HFF-Myc (cell line): ENCODE results near the gene SLC22A5.

Experiments used
- DNase-seq: peaks from one replicate; pipeline ENCODE4 v3.0.0-alpha.2; 2011; ENCODE audit warnings: low read depth; ENCODE audit errors: extremely low read depth
- H3K4me3 ChIP-seq: replicated peaks from 2 replicates; pipeline ENCODE4 v1.5.1; 2011; ENCODE audit warnings: low read depth, mild to moderate bottlenecking, control low read depth, low read length
- TF ChIP-seq, protein P1 (sequence below): IDR thresholded peaks from 2 replicates; pipeline ENCODE4 v1.5.1; 2012; ENCODE audit warnings: mild to moderate bottlenecking, low read depth, low read length, control low read depth; ENCODE audit errors: missing control alignments

Gene SLC22A5

DNA sequence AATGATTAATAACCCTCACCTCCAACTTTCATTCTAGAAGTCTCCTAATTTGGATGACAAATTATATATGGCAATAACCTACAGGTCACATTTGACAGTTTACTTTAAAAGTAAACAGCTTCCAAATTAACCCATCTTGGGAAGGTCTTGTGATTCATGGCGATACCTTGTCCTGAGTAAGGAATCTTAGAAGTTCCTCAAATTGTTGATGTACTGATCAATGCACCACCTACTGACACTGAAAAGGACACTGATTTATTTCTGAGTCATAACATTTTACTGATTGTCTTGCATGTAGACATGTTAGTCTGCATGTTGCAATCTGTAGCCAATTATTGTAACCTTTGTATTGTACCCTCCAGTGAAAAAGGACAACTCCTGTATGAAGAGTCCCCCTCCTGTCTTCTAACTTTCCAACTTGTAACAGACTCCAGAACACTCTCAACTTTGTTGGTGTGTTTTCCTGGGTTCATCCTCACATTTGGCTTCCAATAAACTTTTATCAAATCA, 16.0 kb upstream of the SLC22A5 start:
- TF ChIP-seq, protein P1, sequence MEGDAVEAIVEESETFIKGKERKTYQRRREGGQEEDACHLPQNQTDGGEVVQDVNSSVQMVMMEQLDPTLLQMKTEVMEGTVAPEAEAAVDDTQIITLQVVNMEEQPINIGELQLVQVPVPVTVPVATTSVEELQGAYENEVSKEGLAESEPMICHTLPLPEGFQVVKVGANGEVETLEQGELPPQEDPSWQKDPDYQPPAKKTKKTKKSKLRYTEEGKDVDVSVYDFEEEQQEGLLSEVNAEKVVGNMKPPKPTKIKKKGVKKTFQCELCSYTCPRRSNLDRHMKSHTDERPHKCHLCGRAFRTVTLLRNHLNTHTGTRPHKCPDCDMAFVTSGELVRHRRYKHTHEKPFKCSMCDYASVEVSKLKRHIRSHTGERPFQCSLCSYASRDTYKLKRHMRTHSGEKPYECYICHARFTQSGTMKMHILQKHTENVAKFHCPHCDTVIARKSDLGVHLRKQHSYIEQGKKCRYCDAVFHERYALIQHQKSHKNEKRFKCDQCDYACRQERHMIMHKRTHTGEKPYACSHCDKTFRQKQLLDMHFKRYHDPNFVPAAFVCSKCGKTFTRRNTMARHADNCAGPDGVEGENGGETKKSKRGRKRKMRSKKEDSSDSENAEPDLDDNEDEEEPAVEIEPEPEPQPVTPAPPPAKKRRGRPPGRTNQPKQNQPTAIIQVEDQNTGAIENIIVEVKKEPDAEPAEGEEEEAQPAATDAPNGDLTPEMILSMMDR: no peak
- DNase-seq: no peak
- H3K4me3 ChIP-seq: no peak overlapping the region

- H3K4me3 ChIP-seq: no peak overlapping the region
- no peak for DNase-seq
- TF ChIP-seq, protein P1: no peak
Measured at GRCh38 chr5:132354381-132355139, 14.9 kb upstream of the SLC22A5 start.

GRCh38 chr5:132355140-132355765, 14.3 kb upstream of the SLC22A5 start:
- TF ChIP-seq, protein P1: no peak
- DNase-seq: no peak
- no peak overlapping the region for H3K4me3 ChIP-seq

GRCh38 chr5:132358775-132359174, 10.7 kb upstream of the SLC22A5 start:
- no peak overlapping the region for H3K4me3 ChIP-seq
- TF ChIP-seq, protein P1: no peak
- no peak for DNase-seq

DNA sequence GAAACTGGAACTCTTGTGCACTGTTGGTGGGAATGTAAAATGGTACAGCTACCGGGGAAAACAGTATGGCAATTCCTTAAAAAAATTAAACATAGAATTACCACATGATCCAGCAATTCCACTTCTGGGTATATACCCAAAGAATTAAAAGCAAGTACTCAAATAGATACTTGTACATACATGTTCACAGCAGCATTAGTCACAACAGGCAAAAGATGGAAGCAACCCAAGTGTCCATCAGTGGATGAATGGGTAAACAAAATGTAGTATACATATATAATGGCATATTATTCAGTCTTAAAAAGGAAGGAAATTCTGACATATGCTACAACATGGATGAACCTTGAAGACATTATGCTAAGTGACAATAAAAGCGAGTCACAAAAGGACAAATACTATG, 7.4 kb upstream of the SLC22A5 start:
- TF ChIP-seq, protein P1: no peak
- no peak overlapping the region for H3K4me3 ChIP-seq
- no peak for DNase-seq

- TF ChIP-seq, protein P1: no peak
- no peak overlapping the region for H3K4me3 ChIP-seq
- DNase-seq: peak; percentile 63
Measured at GRCh38 chr5:132363431-132364112, 5.9 kb upstream of the SLC22A5 start.
